Measurements from ENCODE around the gene LYRM9.
"Not testable (repeated sequence)": the region's sequence is repeated elsewhere in the genome, so short reads cannot be mapped to it uniquely, and the experiment has no call there.

Gene LYRM9

GRCh38 chr17:27836651-27837050 lies 56.5 kb downstream of the LYRM9 start:
- no peak for DNase-seq (ENCODE audit: low read depth in 1 of 2, low spot score in 1 of 2)
- in situ Hi-C loops (cut with HindIII; ENCODE audit: low pct_unique_long_range_greater_than_20kb, low sequenced_read_pairs) = no loop called here
- TF ChIP-seq JUND (IDR thresholded peaks at IDR 0.05; ENCODE audit: low read depth) = no peak

- DNase-seq (ENCODE audit: low read depth in 1 of 2, low spot score in 1 of 2) = no peak
- in situ Hi-C loops (cut with HindIII; ENCODE audit: low pct_unique_long_range_greater_than_20kb, low sequenced_read_pairs) = no loop called here
- no peak for TF ChIP-seq JUND (IDR thresholded peaks at IDR 0.05; ENCODE audit: low read depth)
Measured at GRCh38 chr17:27834571-27834970, 58.6 kb downstream of the LYRM9 start.

GRCh38 chr17:27832831-27833230 lies 60.3 kb downstream of the LYRM9 start:
- DNase-seq (ENCODE audit: low read depth in 1 of 2, low spot score in 1 of 2) = no peak
- no peak for TF ChIP-seq JUND (IDR thresholded peaks at IDR 0.05; ENCODE audit: low read depth)
- in situ Hi-C loops (cut with HindIII; ENCODE audit: low pct_unique_long_range_greater_than_20kb, low sequenced_read_pairs) = no loop called here

GRCh38 chr17:27829888-27830287 lies 63.3 kb downstream of the LYRM9 start:
- in situ Hi-C loops (cut with HindIII; ENCODE audit: low pct_unique_long_range_greater_than_20kb, low sequenced_read_pairs) = not testable (repeated sequence)
- DNase-seq (ENCODE audit: low read depth in 1 of 2, low spot score in 1 of 2) = peak in 1 of 2 experiments; percentile 87

- DNase-seq (ENCODE audit: low read depth in 1 of 2, low spot score in 1 of 2); in situ Hi-C loops (cut with HindIII; ENCODE audit: low pct_unique_long_range_greater_than_20kb, low sequenced_read_pairs): not testable (repeated sequence)
Measured at GRCh38 chr17:27829143-27829711, 63.9 kb downstream of the LYRM9 start.
